K562 (cell line): ENCODE measurements around the gene MRPL30. TPM values are rescaled to one million over a fixed set of nuclear protein-coding genes. Genes with fewer than 3 reads are reported as not detected.
A peak's percentile ranks its signal among the peaks of the same experiment; 100 is the strongest.

Experiments used
- ADNP ChIP-seq: fragments of 200-800 bp; sonication (Bioruptor generic); IDR thresholded peaks from 2 replicates; pipeline ENCODE4 v1.6.1; 2016; ENCODE audit warnings: missing genetic modification characterization, missing compliant biosample characterization
- AFF1 ChIP-seq, 2 experiments: fragments of 450-650 bp; IDR thresholded peaks; 2 replicates each; pipeline ENCODE4 v1.6.1; 2018; ENCODE audit warnings: mild to moderate bottlenecking in 2 of 2, low read depth in 1 of 2; ENCODE audit not compliant: partially characterized antibody in 2 of 2
- ATF6 ChIP-seq: sonication (generic); formaldehyde crosslinking; IDR thresholded peaks from 2 replicates; pipeline ENCODE4 v1.4.0; 2020; ENCODE audit warnings: mild to moderate bottlenecking, missing genetic modification reagents
- CBX3 ChIP-seq, 2 experiments: IDR thresholded peaks; 1 replicate in 1 of 2; 2 replicates in 1 of 2; pipeline ENCODE4 v1.6.1; 2012; ENCODE audit warnings: inconsistent platforms in 2 of 2, low read length in 2 of 2, borderline replicate concordance in 1 of 2, control low read depth in 1 of 2
- CCNT2 ChIP-seq: IDR thresholded peaks from 2 replicates; pipeline ENCODE4 v1.6.1; 2011; ENCODE audit warnings: borderline replicate concordance, low read depth, mild to moderate bottlenecking, moderate library complexity, mixed read lengths, low read length; ENCODE audit not compliant: insufficient read length; ENCODE audit errors: extremely low read depth
- CHD2 ChIP-seq: IDR thresholded peaks from 2 replicates; pipeline ENCODE4 v1.6.1; 2011; ENCODE audit warnings: low read depth, low read length
- FOSL1 ChIP-seq: fragments of 200-800 bp; sonication (Bioruptor generic); conservative IDR thresholded peaks from 2 replicates; pipeline ENCODE4 v1.6.1; 2016; ENCODE audit warnings: missing genetic modification characterization, missing compliant biosample characterization
- NR4A1 ChIP-seq, 2 experiments: fragments of 250-450 bp in 1 of 2; fragments of 450-650 bp in 1 of 2; sonication (Bioruptor Pico) in 1 of 2; IDR thresholded peaks; 2 replicates each; pipeline versions ENCODE4 v1.4.0 to v1.6.1; 2016 to 2020; ENCODE audit warnings: mild to moderate bottlenecking in 2 of 2, missing compliant biosample characterization in 1 of 2, missing genetic modification characterization in 1 of 2, moderate library complexity in 1 of 2
- ZFP1 ChIP-seq: fragments of 450-650 bp; formaldehyde crosslinking; IDR thresholded peaks from 2 replicates; pipeline ENCODE4 v1.4.0; 2020; ENCODE audit warnings: mild to moderate bottlenecking, mixed read lengths
- ZNF407 ChIP-seq: fragments of 450-650 bp; IDR thresholded peaks from 2 replicates; pipeline ENCODE4 v1.6.1; 2016; ENCODE audit warnings: low read depth
- ZNF75A ChIP-seq: fragments of 450-650 bp; formaldehyde crosslinking; IDR thresholded peaks from 2 replicates; pipeline ENCODE4 v1.4.0; 2020; ENCODE audit warnings: mild to moderate bottlenecking
- polyA plus RNA-seq, 8 experiments: library from polyadenylated mRNA; depleted of rRNA in 4 of 8; stranded (reverse) in 5 of 8; unstranded in 3 of 8; fragments of >200 nt; fragmentation: Nextera tagmentation in 2 of 8; fragmentation: Illumina TruSeq in 1 of 8; extraction: Ambion mirVana in 2 of 8; extraction: Trizol in 1 of 8; gene quantifications; 2 replicates each; pipeline versions ENCODE4 v1.2.1 to v1.2.3, GENCODE V29; 2011 to 2014; ENCODE audit warnings: inconsistent platforms in 1 of 8, missing spikeins in 1 of 8
- total RNA-seq, 7 experiments: library from RNA; depleted of rRNA in 6 of 7; stranded (reverse); fragments of >200 nt in 6 of 7; fragmentation: Illumina TruSeq in 2 of 7; extraction: Trizol in 2 of 7; gene quantifications; 2 replicates each; pipeline versions ENCODE4 v1.2.1 to v1.2.3, GENCODE V29; 2011 to 2021; ENCODE audit warnings: low replicate concordance in 1 of 7

The MRPL30 gene
- total and polyA plus RNA-seq, 9 of the 15 experiments (the other 6 are each of a cell fraction or from before 2014, with no cell fraction given): 63.3 to 130 (median 87.0) TPM

- TF ChIP-seq AFF1 (IDR thresholded peaks at IDR 0.05; ENCODE audit: low read depth in 1 of 2, partially characterized antibody in 2 of 2) (no peak), FOSL1 (tag) (peak; percentile 60), ZNF75A (CRISPR knock-in tag) (no peak), ATF6 (CRISPR knock-in tag) (0 out of 2 replicates have a peak, but pooled peaks have one; percentile 32), ZNF407 (peak; percentile 77), NR4A1 (CRISPR knock-in tag; IDR thresholded peaks at IDR 0.05) (no peak), NR4A1 (tag; IDR thresholded peaks at IDR 0.05) (0 out of 2 replicates have a peak, but pooled peaks have one; percentile 19), CHD2 (0 out of 2 replicates have a peak, but pooled peaks have one; percentile 16), ZFP1 (no peak), ADNP (tag) (no peak), CCNT2 (peak; percentile 71), CBX3 (IDR thresholded peaks at IDR 0.05; ENCODE audit: borderline replicate concordance in 1 of 2, low read length in 2 of 2) (peak in 1 of 2 experiments; percentile 45; a peak in 2 of 3 replicates)
Observed at GRCh38 chr2:99154643-99155536, 26.1 kb upstream of the MRPL30 start, which contains the start of the genes LIPT1 and TSGA10 (continued).
